ENCODE data around the gene SPOCK1. TPM values are rescaled to one million over a fixed set of nuclear protein-coding genes. Genes with fewer than 3 reads are reported as not detected.

SPOCK1 gene
- total and polyA plus RNA-seq, 2 of the 13 experiments (the other 11 are each of a cell fraction or from before 2014, with no cell fraction given), result 0.18 to 0.29 TPM

DNA sequence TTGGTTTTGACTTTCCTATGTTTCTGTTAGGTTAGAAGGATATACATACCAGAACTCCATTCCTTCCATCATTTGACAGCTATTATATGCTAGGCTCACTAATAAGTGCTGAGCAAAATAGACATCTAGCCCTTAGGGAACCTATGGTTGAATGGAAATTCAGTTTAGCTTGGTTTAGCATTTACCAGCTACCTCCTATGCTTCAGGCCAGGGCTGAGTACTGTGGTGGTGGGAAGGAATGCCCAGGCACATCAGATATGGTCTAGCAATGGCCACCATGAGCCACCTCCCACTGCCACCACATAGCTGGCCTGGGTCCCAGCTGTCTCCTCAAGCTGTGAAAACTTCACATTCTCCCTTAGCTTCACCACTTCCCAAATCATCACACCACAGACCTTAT, 89.4 kb downstream of the SPOCK1 start:
- no peak overlapping the region for H3K4me2 ChIP-seq (ENCODE audit: low read depth, low read length)
- no peak overlapping the region for H3K27ac ChIP-seq (ENCODE audit: extremely low read length, insufficient read depth, low read length)
- H4K20me1 ChIP-seq (ENCODE audit: insufficient read depth, low read length), result no peaks in the 10 kb centered on the region
- DNase-seq (ENCODE audit: low spot score) (no peak), FAIRE-seq (no peak), ATAC-seq (no peak)
- H2AFZ ChIP-seq (ENCODE audit: low read length), result no peak overlapping the region
- no peak overlapping the region for H3K4me3 ChIP-seq (replicated peaks in 1 of 3; ENCODE audit: insufficient read depth in 1 of 3, low read depth in 2 of 3, low read length in 3 of 3)
- peaks cover 0 to 2% of the 10 kb centered on the region in 2 experiments; a peak in 1 of 5 replicates for H3K27me3 ChIP-seq (ENCODE audit: control insufficient read depth in 1 of 2, insufficient read depth in 2 of 2, low read length in 2 of 2)
- BruUV-seq (replicated peaks), result no TSS peak
- CTCF ChIA-PET (ENCODE audit: low intra/inter-chr PET ratio, low total read pairs), result no interaction called here
- intact Hi-C loops (cut with micrococcal nuclease; ENCODE audit: unreplicated experiment), result no loop called here
- no peak overlapping the region for H3K9ac ChIP-seq (ENCODE audit: insufficient read depth, low read depth, low read length)
- in situ Hi-C loops (cut with HindIII; ENCODE audit: extremely low pct_ligation_motif_present, low pct_unique_long_range_greater_than_20kb), result no loop called here
- H3K36me3 ChIP-seq (replicated peaks in 1 of 2; ENCODE audit: control insufficient read depth in 1 of 2, insufficient read depth in 2 of 2, low read length in 2 of 2), result no peaks in the 10 kb centered on the region
- H3K4me1 ChIP-seq (ENCODE audit: insufficient read depth, low read length), result no peaks in the 10 kb centered on the region
- no peaks in the 10 kb centered on the region for H3K9me3 ChIP-seq (ENCODE audit: low read length)
- POLR2A ChIA-PET, result no interaction called here
- H3K79me2 ChIP-seq (ENCODE audit: insufficient read depth, low read length), result no peaks in the 10 kb centered on the region
- TF ChIP-seq CC2D1A (CRISPR knock-in tag; IDR thresholded peaks at IDR 0.05) (no peak), BRCA1 (CRISPR knock-in tag; IDR thresholded peaks at IDR 0.05) (no peak), NFYC (CRISPR knock-in tag; IDR thresholded peaks at IDR 0.05) (no peak), SCMH1 (CRISPR knock-in tag; IDR thresholded peaks at IDR 0.05; ENCODE audit: borderline replicate concordance) (no peak), ZBTB7B (CRISPR knock-in tag; IDR thresholded peaks at IDR 0.05) (no peak), ARNTL (CRISPR knock-in tag; IDR thresholded peaks at IDR 0.05) (no peak), FOXP1 (IDR thresholded peaks at IDR 0.05) (no peak), FOXP1 (CRISPR knock-in tag; IDR thresholded peaks at IDR 0.05) (no peak), RARG (CRISPR knock-in tag; IDR thresholded peaks at IDR 0.05; ENCODE audit: low read depth) (no peak), ZNF616 (CRISPR knock-in tag; IDR thresholded peaks at IDR 0.05; ENCODE audit: low read depth) (no peak), EZH2 (conservative IDR thresholded peaks at IDR 0.05; ENCODE audit: low read depth, low read length) (no peak), TP53 (CRISPR knock-in tag; conservative IDR thresholded peaks at IDR 0.05) (no peak), ZNF549 (CRISPR knock-in tag; IDR thresholded peaks at IDR 0.05) (no peak)
- TF ChIP-seq, protein P1, sequence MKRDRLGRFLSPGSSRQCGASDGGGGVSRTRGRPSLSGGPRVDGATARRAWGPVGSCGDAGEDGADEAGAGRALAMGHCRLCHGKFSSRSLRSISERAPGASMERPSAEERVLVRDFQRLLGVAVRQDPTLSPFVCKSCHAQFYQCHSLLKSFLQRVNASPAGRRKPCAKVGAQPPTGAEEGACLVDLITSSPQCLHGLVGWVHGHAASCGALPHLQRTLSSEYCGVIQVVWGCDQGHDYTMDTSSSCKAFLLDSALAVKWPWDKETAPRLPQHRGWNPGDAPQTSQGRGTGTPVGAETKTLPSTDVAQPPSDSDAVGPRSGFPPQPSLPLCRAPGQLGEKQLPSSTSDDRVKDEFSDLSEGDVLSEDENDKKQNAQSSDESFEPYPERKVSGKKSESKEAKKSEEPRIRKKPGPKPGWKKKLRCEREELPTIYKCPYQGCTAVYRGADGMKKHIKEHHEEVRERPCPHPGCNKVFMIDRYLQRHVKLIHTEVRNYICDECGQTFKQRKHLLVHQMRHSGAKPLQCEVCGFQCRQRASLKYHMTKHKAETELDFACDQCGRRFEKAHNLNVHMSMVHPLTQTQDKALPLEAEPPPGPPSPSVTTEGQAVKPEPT (CRISPR knock-in tag; IDR thresholded peaks at IDR 0.05; ENCODE audit: low read depth), result no peak
- TF ChIP-seq, protein P2, sequence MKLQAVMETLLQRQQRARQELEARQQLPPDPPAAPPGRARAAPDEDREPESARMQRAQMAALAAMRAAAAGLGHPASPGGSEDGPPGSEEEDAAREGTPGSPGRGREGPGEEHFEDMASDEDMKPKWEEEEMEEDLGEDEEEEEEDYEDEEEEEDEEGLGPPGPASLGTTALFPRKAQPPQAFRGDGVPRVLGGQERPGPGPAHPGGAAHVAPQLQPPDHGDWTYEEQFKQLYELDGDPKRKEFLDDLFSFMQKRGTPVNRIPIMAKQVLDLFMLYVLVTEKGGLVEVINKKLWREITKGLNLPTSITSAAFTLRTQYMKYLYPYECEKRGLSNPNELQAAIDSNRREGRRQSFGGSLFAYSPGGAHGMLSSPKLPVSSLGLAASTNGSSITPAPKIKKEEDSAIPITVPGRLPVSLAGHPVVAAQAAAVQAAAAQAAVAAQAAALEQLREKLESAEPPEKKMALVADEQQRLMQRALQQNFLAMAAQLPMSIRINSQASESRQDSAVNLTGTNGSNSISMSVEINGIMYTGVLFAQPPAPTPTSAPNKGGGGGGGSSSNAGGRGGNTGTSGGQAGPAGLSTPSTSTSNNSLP (IDR thresholded peaks at IDR 0.05; ENCODE audit: low read depth, low read length), result no peak
- TF ChIP-seq, protein P3, sequence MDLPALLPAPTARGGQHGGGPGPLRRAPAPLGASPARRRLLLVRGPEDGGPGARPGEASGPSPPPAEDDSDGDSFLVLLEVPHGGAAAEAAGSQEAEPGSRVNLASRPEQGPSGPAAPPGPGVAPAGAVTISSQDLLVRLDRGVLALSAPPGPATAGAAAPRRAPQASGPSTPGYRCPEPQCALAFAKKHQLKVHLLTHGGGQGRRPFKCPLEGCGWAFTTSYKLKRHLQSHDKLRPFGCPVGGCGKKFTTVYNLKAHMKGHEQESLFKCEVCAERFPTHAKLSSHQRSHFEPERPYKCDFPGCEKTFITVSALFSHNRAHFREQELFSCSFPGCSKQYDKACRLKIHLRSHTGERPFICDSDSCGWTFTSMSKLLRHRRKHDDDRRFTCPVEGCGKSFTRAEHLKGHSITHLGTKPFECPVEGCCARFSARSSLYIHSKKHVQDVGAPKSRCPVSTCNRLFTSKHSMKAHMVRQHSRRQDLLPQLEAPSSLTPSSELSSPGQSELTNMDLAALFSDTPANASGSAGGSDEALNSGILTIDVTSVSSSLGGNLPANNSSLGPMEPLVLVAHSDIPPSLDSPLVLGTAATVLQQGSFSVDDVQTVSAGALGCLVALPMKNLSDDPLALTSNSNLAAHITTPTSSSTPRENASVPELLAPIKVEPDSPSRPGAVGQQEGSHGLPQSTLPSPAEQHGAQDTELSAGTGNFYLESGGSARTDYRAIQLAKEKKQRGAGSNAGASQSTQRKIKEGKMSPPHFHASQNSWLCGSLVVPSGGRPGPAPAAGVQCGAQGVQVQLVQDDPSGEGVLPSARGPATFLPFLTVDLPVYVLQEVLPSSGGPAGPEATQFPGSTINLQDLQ (CRISPR knock-in tag; IDR thresholded peaks at IDR 0.05), result no peak
- TF ChIP-seq, protein P4, sequence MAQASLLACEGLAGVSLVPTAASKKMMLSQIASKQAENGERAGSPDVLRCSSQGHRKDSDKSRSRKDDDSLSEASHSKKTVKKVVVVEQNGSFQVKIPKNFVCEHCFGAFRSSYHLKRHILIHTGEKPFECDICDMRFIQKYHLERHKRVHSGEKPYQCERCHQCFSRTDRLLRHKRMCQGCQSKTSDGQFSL (CRISPR knock-in tag; IDR thresholded peaks at IDR 0.05), result no peak
- TF ChIP-seq, protein P5, sequence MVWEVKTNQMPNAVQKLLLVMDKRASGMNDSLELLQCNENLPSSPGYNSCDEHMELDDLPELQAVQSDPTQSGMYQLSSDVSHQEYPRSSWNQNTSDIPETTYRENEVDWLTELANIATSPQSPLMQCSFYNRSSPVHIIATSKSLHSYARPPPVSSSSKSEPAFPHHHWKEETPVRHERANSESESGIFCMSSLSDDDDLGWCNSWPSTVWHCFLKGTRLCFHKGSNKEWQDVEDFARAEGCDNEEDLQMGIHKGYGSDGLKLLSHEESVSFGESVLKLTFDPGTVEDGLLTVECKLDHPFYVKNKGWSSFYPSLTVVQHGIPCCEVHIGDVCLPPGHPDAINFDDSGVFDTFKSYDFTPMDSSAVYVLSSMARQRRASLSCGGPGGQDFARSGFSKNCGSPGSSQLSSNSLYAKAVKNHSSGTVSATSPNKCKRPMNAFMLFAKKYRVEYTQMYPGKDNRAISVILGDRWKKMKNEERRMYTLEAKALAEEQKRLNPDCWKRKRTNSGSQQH (CRISPR knock-in tag; IDR thresholded peaks at IDR 0.05; ENCODE audit: low read depth), result no peak
